Measurements from ENCODE around the gene ROBO1.
"Not testable (repeated sequence)": the region's sequence is repeated elsewhere in the genome, so short reads cannot be mapped to it uniquely, and the experiment has no call there.

ROBO1 gene

GRCh38 chr3:78889348-78889747 is 878.5 kb downstream of the ROBO1 start:
- H3K4me3 ChIP-seq (ENCODE audit: low read length) = no peak overlapping the region
- DNase-seq (ENCODE audit: low read depth, low spot score) = no peak

GRCh38 chr3:78888635-78889034 is 879.2 kb downstream of the ROBO1 start:
- H3K4me3 ChIP-seq (ENCODE audit: low read length) = no peak overlapping the region
- no peak for DNase-seq (ENCODE audit: low read depth, low spot score)

- no peak for DNase-seq (ENCODE audit: low read depth, low spot score)
- H3K4me3 ChIP-seq (ENCODE audit: low read length) = no peak overlapping the region
Observed at GRCh38 chr3:78887547-78888011, 880.2 kb downstream of the ROBO1 start.

- H3K4me3 ChIP-seq (ENCODE audit: low read length) = no peak overlapping the region
- DNase-seq (ENCODE audit: low read depth, low spot score) = no peak
Observed at GRCh38 chr3:78887029-78887428, 880.8 kb downstream of the ROBO1 start.

- DNase-seq (ENCODE audit: low read depth, low spot score); H3K4me3 ChIP-seq (ENCODE audit: low read length): not testable (repeated sequence)
Observed at GRCh38 chr3:78884567-78884966, 883.2 kb downstream of the ROBO1 start.

- no peak overlapping the region for H3K4me3 ChIP-seq (ENCODE audit: low read length)
- no peak for DNase-seq (ENCODE audit: low read depth, low spot score)
Observed at GRCh38 chr3:78882251-78882650, 885.5 kb downstream of the ROBO1 start.

- DNase-seq (ENCODE audit: low read depth, low spot score) = no peak
- no peak overlapping the region for H3K4me3 ChIP-seq (ENCODE audit: low read length)
Observed at GRCh38 chr3:78881501-78881900, 886.3 kb downstream of the ROBO1 start.

GRCh38 chr3:78880603-78881461 is 887.0 kb downstream of the ROBO1 start:
- H3K4me3 ChIP-seq (ENCODE audit: low read length) = no peak overlapping the region
- DNase-seq (ENCODE audit: low read depth, low spot score) = no peak

GRCh38 chr3:78879295-78879860 is 888.4 kb downstream of the ROBO1 start:
- no peak for DNase-seq (ENCODE audit: low read depth, low spot score)
- H3K4me3 ChIP-seq (ENCODE audit: low read length) = no peak overlapping the region

GRCh38 chr3:78878789-78879188 is 889.0 kb downstream of the ROBO1 start:
- DNase-seq (ENCODE audit: low read depth, low spot score) = no peak
- H3K4me3 ChIP-seq (ENCODE audit: low read length) = no peak overlapping the region

GRCh38 chr3:78878011-78878410 is 889.8 kb downstream of the ROBO1 start:
- H3K4me3 ChIP-seq (ENCODE audit: low read length) = no peak overlapping the region
- no peak for DNase-seq (ENCODE audit: low read depth, low spot score)

- H3K4me3 ChIP-seq (ENCODE audit: low read length) = no peak overlapping the region
- DNase-seq (ENCODE audit: low read depth, low spot score) = no peak
Observed at GRCh38 chr3:78875851-78876250, 891.9 kb downstream of the ROBO1 start.

- DNase-seq (ENCODE audit: low read depth, low spot score) = no peak
- no peak overlapping the region for H3K4me3 ChIP-seq (ENCODE audit: low read length)
Observed at GRCh38 chr3:78875436-78875835, 892.4 kb downstream of the ROBO1 start.

- no peak for DNase-seq (ENCODE audit: low read depth, low spot score)
- no peak overlapping the region for H3K4me3 ChIP-seq (ENCODE audit: low read length)
Observed at GRCh38 chr3:78873641-78874040, 894.2 kb downstream of the ROBO1 start.

- DNase-seq (ENCODE audit: low read depth, low spot score) = no peak
- H3K4me3 ChIP-seq (ENCODE audit: low read length) = no peak overlapping the region
Observed at GRCh38 chr3:78872195-78872594, 895.6 kb downstream of the ROBO1 start.

- DNase-seq (ENCODE audit: low read depth, low spot score) = no peak
- no peak overlapping the region for H3K4me3 ChIP-seq (ENCODE audit: low read length)
Observed at GRCh38 chr3:78871048-78871447, 896.8 kb downstream of the ROBO1 start.

- no peak overlapping the region for H3K4me3 ChIP-seq (ENCODE audit: low read length)
- DNase-seq (ENCODE audit: low read depth, low spot score) = no peak
Observed at GRCh38 chr3:78870484-78870883, 897.3 kb downstream of the ROBO1 start.

GRCh38 chr3:78868570-78868969 is 899.2 kb downstream of the ROBO1 start:
- no peak overlapping the region for H3K4me3 ChIP-seq (ENCODE audit: low read length)
- no peak for DNase-seq (ENCODE audit: low read depth, low spot score)

GRCh38 chr3:78867409-78868372 is 900.1 kb downstream of the ROBO1 start:
- DNase-seq (ENCODE audit: low read depth, low spot score) = no peak
- no peak overlapping the region for H3K4me3 ChIP-seq (ENCODE audit: low read length)
